HG03280 (cell line): ENCODE data around the gene CPO.

ENCODE experiments used
- ATAC-seq: cut with Tn5 transposase; IDR thresholded peaks from one replicate; pipeline ENCODE4 v1.9.1; 2021; ENCODE audit warnings: mild to moderate bottlenecking, moderate library complexity; ENCODE audit not compliant: unreplicated experiment

The CPO gene

GRCh38 chr2:207012461-207012860 is 73.1 kb downstream of the CPO start:
- no peak for ATAC-seq

DNA sequence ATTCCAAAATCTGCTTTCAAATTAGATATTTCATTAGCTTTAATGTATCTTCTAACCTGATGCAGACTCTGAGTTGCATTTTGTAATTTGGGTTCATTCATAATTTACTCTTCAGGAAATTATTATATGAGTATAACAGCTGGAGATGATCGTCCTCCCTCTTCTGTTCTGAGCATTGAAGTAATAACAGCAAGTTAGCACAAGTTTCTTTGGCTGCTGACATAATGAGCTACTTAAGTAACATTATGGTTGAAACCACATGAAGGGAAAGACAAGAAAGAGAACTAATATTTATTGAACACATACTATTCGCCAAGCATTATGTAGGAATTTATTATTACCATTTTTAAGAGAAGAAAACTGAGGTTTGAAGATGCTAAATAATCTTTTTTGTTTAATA is 75.1 kb downstream of the CPO start:
- no peak for ATAC-seq

DNA sequence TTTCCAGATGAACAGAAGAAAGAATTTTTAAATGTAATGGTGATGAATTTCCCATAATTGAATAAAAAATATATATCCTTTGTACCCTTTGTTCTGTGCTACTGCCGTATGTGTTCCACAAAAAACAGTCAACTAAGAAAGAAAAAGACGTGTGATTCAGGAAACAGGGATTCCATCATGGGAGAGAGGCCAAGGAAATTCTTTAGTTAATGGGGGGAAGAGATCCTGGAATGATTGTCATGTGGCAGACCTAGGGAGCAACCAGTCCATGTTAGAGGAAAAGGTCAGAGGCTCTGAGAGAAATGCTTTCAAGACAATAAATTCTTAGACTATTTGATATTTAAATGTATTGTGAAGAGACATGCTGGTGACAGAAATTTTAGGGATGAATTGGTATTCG is 76.6 kb downstream of the CPO start:
- no peak for ATAC-seq
